Osteoblast (primary cell): ENCODE measurements around the gene BMX. TPM values are rescaled to one million over a fixed set of nuclear protein-coding genes. Genes with fewer than 3 reads are reported as not detected.

Experiments
- DNase-seq: peaks from one replicate; pipeline ENCODE4 v3.0.0; 2011; ENCODE audit warnings: low spot score, mixed read lengths; ENCODE audit not compliant: insufficient read length; ENCODE audit errors: missing footprints
- H2AFZ ChIP-seq: 2 replicates; pipeline ENCODE4 v1.6.0; 2011; ENCODE audit warnings: mild to moderate bottlenecking, low read length
- H3K27ac ChIP-seq: 2 replicates; pipeline ENCODE4 v1.5.1; 2011; ENCODE audit warnings: mild to moderate bottlenecking, low read depth, low read length, moderate library complexity
- H3K27me3 ChIP-seq: 2 replicates; pipeline ENCODE4 v1.6.0; 2012; ENCODE audit warnings: mild to moderate bottlenecking, control low read depth, inconsistent platforms, low read length, moderate library complexity; ENCODE audit not compliant: insufficient read depth
- H3K36me3 ChIP-seq: 2 replicates; pipeline ENCODE4 v1.5.1; 2011; ENCODE audit warnings: mild to moderate bottlenecking, low read length, control low read depth, moderate library complexity; ENCODE audit not compliant: insufficient read depth
- H3K4me1 ChIP-seq: 2 replicates; pipeline ENCODE4 v1.5.1; 2011; ENCODE audit warnings: mild to moderate bottlenecking, low read length, control low read depth, moderate library complexity; ENCODE audit not compliant: insufficient read depth
- H3K4me2 ChIP-seq: 2 replicates; pipeline ENCODE4 v1.6.0; 2011; ENCODE audit warnings: mild to moderate bottlenecking, low read length; ENCODE audit not compliant: insufficient read depth
- H3K4me3 ChIP-seq: fragments of 200-600 bp; sonication (generic); 3 replicates; pipeline ENCODE4 v1.5.1; 2012; ENCODE audit warnings: mild to moderate bottlenecking, low read length, inconsistent platforms; ENCODE audit not compliant: insufficient read depth
- H3K79me2 ChIP-seq: 2 replicates; pipeline ENCODE4 v1.6.0; 2012; ENCODE audit warnings: mild to moderate bottlenecking, low read length, control low read depth, inconsistent platforms; ENCODE audit not compliant: insufficient read depth
- H3K9me3 ChIP-seq: 2 replicates; pipeline ENCODE4 v1.5.1; 2011; ENCODE audit warnings: low read depth, low read length, control low read depth
- H4K20me1 ChIP-seq: 2 replicates; pipeline ENCODE4 v1.6.0; 2012; ENCODE audit warnings: mild to moderate bottlenecking, low read length, control low read depth; ENCODE audit not compliant: insufficient read depth
- total RNA-seq: library from RNA; depleted of rRNA; stranded (reverse); fragments of >200 nt; gene quantifications from 2 replicates; pipeline ENCODE4 v1.2.3, GENCODE V29; 2012
- TF ChIP-seq, protein P1 (sequence below): IDR thresholded peaks from 2 replicates; pipeline ENCODE4 v1.5.1; 2011; ENCODE audit warnings: mild to moderate bottlenecking, low read depth, low read length, moderate library complexity; ENCODE audit errors: extremely low read depth

BMX gene
- total RNA-seq, 1 donor: not detected

DNA sequence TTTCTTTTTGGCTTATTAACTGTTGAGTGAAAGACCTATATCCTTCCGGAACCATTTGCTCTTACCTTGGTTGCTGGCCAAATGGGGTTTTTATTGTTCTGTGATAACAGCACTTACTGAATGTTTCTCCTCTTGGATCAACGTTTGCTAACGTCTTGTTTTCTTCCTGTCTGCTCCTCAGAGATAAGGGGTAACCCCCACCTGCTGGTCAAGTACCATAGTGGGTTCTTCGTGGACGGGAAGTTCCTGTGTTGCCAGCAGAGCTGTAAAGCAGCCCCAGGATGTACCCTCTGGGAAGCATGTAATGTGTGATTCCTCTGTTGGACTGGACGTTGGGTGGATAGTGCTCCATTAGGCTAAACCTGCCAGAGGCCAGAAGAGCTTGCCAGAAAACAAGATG, 15.3 kb downstream of the BMX start:
- no peaks in the 10 kb centered on the region for H3K9me3 ChIP-seq
- H2AFZ ChIP-seq: no peak overlapping the region
- H3K4me1 ChIP-seq: no peaks in the 10 kb centered on the region
- no peak overlapping the region for H3K27ac ChIP-seq
- no peak overlapping the region for H3K4me2 ChIP-seq
- H4K20me1 ChIP-seq: no peaks in the 10 kb centered on the region
- no peak overlapping the region for H3K4me3 ChIP-seq
- H3K27me3 ChIP-seq: peaks cover 8% of the 10 kb centered on the region
- no peaks in the 10 kb centered on the region for H3K79me2 ChIP-seq
- TF ChIP-seq, protein P1, sequence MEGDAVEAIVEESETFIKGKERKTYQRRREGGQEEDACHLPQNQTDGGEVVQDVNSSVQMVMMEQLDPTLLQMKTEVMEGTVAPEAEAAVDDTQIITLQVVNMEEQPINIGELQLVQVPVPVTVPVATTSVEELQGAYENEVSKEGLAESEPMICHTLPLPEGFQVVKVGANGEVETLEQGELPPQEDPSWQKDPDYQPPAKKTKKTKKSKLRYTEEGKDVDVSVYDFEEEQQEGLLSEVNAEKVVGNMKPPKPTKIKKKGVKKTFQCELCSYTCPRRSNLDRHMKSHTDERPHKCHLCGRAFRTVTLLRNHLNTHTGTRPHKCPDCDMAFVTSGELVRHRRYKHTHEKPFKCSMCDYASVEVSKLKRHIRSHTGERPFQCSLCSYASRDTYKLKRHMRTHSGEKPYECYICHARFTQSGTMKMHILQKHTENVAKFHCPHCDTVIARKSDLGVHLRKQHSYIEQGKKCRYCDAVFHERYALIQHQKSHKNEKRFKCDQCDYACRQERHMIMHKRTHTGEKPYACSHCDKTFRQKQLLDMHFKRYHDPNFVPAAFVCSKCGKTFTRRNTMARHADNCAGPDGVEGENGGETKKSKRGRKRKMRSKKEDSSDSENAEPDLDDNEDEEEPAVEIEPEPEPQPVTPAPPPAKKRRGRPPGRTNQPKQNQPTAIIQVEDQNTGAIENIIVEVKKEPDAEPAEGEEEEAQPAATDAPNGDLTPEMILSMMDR: no peak
- no peak for DNase-seq
- H3K36me3 ChIP-seq: no peaks in the 10 kb centered on the region

- Histone ChIP-seq H3K27ac (no peak overlapping the region), H3K36me3 (no peaks in the 10 kb centered on the region), H3K4me3 (no peak overlapping the region), H3K4me2 (no peak overlapping the region), H2AFZ (no peak overlapping the region), H3K27me3 (peaks cover 7% of the 10 kb centered on the region), H3K4me1 (no peaks in the 10 kb centered on the region), H3K9me3 (no peaks in the 10 kb centered on the region), H4K20me1 (no peaks in the 10 kb centered on the region), H3K79me2 (no peaks in the 10 kb centered on the region)
- no peak for DNase-seq
- TF ChIP-seq, protein P1: no peak
Measured at GRCh38 chrX:15522464-15522863, 21.9 kb downstream of the BMX start.

GRCh38 chrX:15523088-15523487, 22.5 kb downstream of the BMX start:
- no peaks in the 10 kb centered on the region for H3K9me3 ChIP-seq
- H3K36me3 ChIP-seq: no peaks in the 10 kb centered on the region
- H3K4me3 ChIP-seq: no peak overlapping the region
- TF ChIP-seq, protein P1: no peak
- no peaks in the 10 kb centered on the region for H3K79me2 ChIP-seq
- no peaks in the 10 kb centered on the region for H3K4me1 ChIP-seq
- no peak overlapping the region for H3K27ac ChIP-seq
- no peak overlapping the region for H2AFZ ChIP-seq
- no peak overlapping the region for H3K4me2 ChIP-seq
- no peak for DNase-seq
- no peaks in the 10 kb centered on the region for H4K20me1 ChIP-seq
- H3K27me3 ChIP-seq: peaks cover 11% of the 10 kb centered on the region

- no peak overlapping the region for H2AFZ ChIP-seq
- H3K9me3 ChIP-seq: no peaks in the 10 kb centered on the region
- H4K20me1 ChIP-seq: no peaks in the 10 kb centered on the region
- H3K79me2 ChIP-seq: no peaks in the 10 kb centered on the region
- no peaks in the 10 kb centered on the region for H3K4me1 ChIP-seq
- H3K4me2 ChIP-seq: no peak overlapping the region
- no peak overlapping the region for H3K27ac ChIP-seq
- TF ChIP-seq, protein P1: no peak
- H3K36me3 ChIP-seq: no peaks in the 10 kb centered on the region
- DNase-seq: no peak
- peaks cover 11% of the 10 kb centered on the region for H3K27me3 ChIP-seq
- no peak overlapping the region for H3K4me3 ChIP-seq
Measured at GRCh38 chrX:15524417-15524816, 23.8 kb downstream of the BMX start.
